Endothelial cell of umbilical vein (primary cell): ENCODE measurements around the gene TEX38. TPM values are rescaled to one million over a fixed set of nuclear protein-coding genes. Genes with fewer than 3 reads are reported as not detected.
"Not testable (repeated sequence)": the region's sequence is repeated elsewhere in the genome, so short reads cannot be mapped to it uniquely, and the experiment has no call there.

Source experiments
- BruUV-seq: library from RNA; stranded (reverse); fragments of 400-500 nt; replicated peaks from 2 replicates; lab custom pipeline; 2021; lab: Mats Ljungman, UMichigan
- CTCF ChIA-PET: fragments of 300-600, 350-600 bp; sonication (Branson Sonifier 250); formaldehyde crosslinking; loops from one replicate; lab custom pipeline; 2021; ENCODE audit warnings: antibody characterized with exemption, inconsistent platforms; lab: Charles Lee
- POLR2A ChIA-PET: fragments of 300-600, 350-600 bp; sonication (Branson Sonifier 250); formaldehyde crosslinking; loops from one replicate; lab custom pipeline; 2021; ENCODE audit warnings: antibody characterized with exemption, inconsistent platforms; lab: Charles Lee
- DNase-seq: peaks from one replicate; pipeline ENCODE4 v3.0.0-alpha.2; 2011; ENCODE audit warnings: low read depth, low spot score
- FAIRE-seq: peaks from 2 replicates; lab custom pipeline; 2011; peaks lifted over from hg19 to GRCh38; lab: Jason Lieb, UNC
- H2AFZ ChIP-seq: 2 replicates; pipeline ENCODE4 v1.6.0; 2012; ENCODE audit warnings: low read depth, low read length, control low read depth, inconsistent platforms
- H3K27ac ChIP-seq: 2 replicates; pipeline ENCODE4 v1.5.1; 2011; ENCODE audit warnings: low read depth, mild to moderate bottlenecking, control low read depth, low read length, moderate library complexity; ENCODE audit not compliant: insufficient read depth
- H3K27me3 ChIP-seq, 2 experiments: 2 replicates each; pipeline versions ENCODE4 v1.6.0 to v1.6.1; 2011; ENCODE audit warnings: low read length in 2 of 2, mixed read lengths in 1 of 2; ENCODE audit not compliant: control insufficient read depth in 2 of 2, insufficient read depth in 2 of 2
- H3K36me3 ChIP-seq, 2 experiments: 2 replicates in 1 of 2; 3 replicates in 1 of 2; pipeline ENCODE4 v1.5.1; 2011; ENCODE audit warnings: low read length in 2 of 2, mild to moderate bottlenecking in 1 of 2, moderate library complexity in 1 of 2; ENCODE audit not compliant: control insufficient read depth in 2 of 2, insufficient read depth in 2 of 2; ENCODE audit errors: extremely low read depth in 1 of 2
- H3K4me1 ChIP-seq: 3 replicates; pipeline ENCODE4 v1.5.1; 2011; ENCODE audit warnings: mild to moderate bottlenecking, low read length; ENCODE audit not compliant: control insufficient read depth, insufficient read depth; ENCODE audit errors: extremely low read depth
- H3K4me2 ChIP-seq: 2 replicates; pipeline ENCODE4 v1.6.1; 2011; ENCODE audit warnings: low read length, control low read depth, mixed read lengths; ENCODE audit not compliant: insufficient read depth
- H3K4me3 ChIP-seq, 3 experiments: fragments of 200-600 bp in 1 of 3; sonication (generic), shearing (Covaris generic) in 1 of 3; replicated peaks in 1 of 3; 2 replicates each; pipeline ENCODE4 v1.5.1; 2011 to 2016; ENCODE audit warnings: control low read depth in 3 of 3, low read length in 3 of 3, mild to moderate bottlenecking in 2 of 3, inconsistent platforms in 1 of 3, low read depth in 1 of 3, moderate library complexity in 1 of 3; ENCODE audit not compliant: insufficient read depth in 1 of 3
- H3K79me2 ChIP-seq: 2 replicates; pipeline ENCODE4 v1.6.0; 2012; ENCODE audit warnings: low read length, inconsistent platforms; ENCODE audit not compliant: control insufficient read depth, insufficient read depth
- H3K9ac ChIP-seq: replicated peaks from 2 replicates; pipeline ENCODE3; 2011; ENCODE audit warnings: low read length, control low read depth; ENCODE audit not compliant: insufficient read depth; ENCODE audit errors: extremely low read depth
- H3K9me1 ChIP-seq: replicated peaks from 3 replicates; pipeline ENCODE4 v1.6.0; 2011; ENCODE audit warnings: mild to moderate bottlenecking, low read length; ENCODE audit not compliant: control insufficient read depth, insufficient read depth; ENCODE audit errors: extremely low read depth
- H3K9me3 ChIP-seq: replicated peaks from 2 replicates; pipeline ENCODE4 v1.5.1; 2012; ENCODE audit warnings: low read length, inconsistent platforms; ENCODE audit not compliant: control insufficient read depth, insufficient read depth
- H4K20me1 ChIP-seq: replicated peaks from 2 replicates; pipeline ENCODE3; 2011; ENCODE audit warnings: mild to moderate bottlenecking, low read length; ENCODE audit not compliant: control insufficient read depth, insufficient read depth; ENCODE audit errors: extremely low read depth
- EZH2 ChIP-seq: IDR thresholded peaks from 2 replicates; pipeline ENCODE4 v1.6.1; 2012; ENCODE audit warnings: borderline replicate concordance, low read depth, mild to moderate bottlenecking, moderate library complexity, low read length, inconsistent platforms; ENCODE audit not compliant: severe bottlenecking
- FOS ChIP-seq: IDR thresholded peaks from 2 replicates; pipeline ENCODE4 v1.6.1; 2011; ENCODE audit warnings: mild to moderate bottlenecking, low read length, moderate library complexity, borderline replicate concordance; ENCODE audit not compliant: insufficient read depth
- GATA2 ChIP-seq: IDR thresholded peaks from 2 replicates; pipeline ENCODE4 v1.7.0; 2011; ENCODE audit warnings: low read depth, mild to moderate bottlenecking, moderate library complexity, mixed read lengths, low read length; ENCODE audit not compliant: insufficient read length, insufficient read depth
- POLR2AphosphoS5 ChIP-seq: IDR thresholded peaks from 2 replicates; pipeline ENCODE4 v1.6.1; 2012; ENCODE audit warnings: low read depth, mild to moderate bottlenecking, control low read depth, low read length, moderate library complexity; ENCODE audit not compliant: insufficient read depth
- dilution Hi-C: fragments of 300-500 bp; cut with MboI; formaldehyde crosslinking; loops from one replicate; pipeline ENCODE4 v1.15.0; 2019; ENCODE audit warnings: low sequenced_read_pairs; ENCODE audit not compliant: extremely low pct_ligation_motif_present
- intact Hi-C: fragments of 100-400 bp; cut with micrococcal nuclease; formaldehyde crosslinking; loops from one replicate; pipeline ENCODE4 v1.10.0; 2022
- polyA plus RNA-seq, 4 experiments: library from polyadenylated mRNA; depleted of rRNA in 3 of 4; stranded (reverse) in 3 of 4; unstranded in 1 of 4; fragments of >200 nt; gene quantifications; 2 replicates each; pipeline versions ENCODE4 v1.2.1 to v1.2.3, GENCODE V29; 2011 to 2012; ENCODE audit warnings: missing spikeins in 1 of 4
- total RNA-seq: library from RNA; stranded (reverse); gene quantifications from 2 replicates; pipeline ENCODE4 v1.2.3, GENCODE V29; 2021
- TF ChIP-seq, protein P1 (sequence below): IDR thresholded peaks from 2 replicates; pipeline ENCODE4 v1.6.1; 2011; ENCODE audit not compliant: insufficient read depth, insufficient read length

Gene TEX38
- total and polyA plus RNA-seq, 2 donors (not counting 3 experiments of a cell fraction or from before 2014, with no cell fraction given), result not detected

- H3K27me3 ChIP-seq, result no peaks in the 10 kb centered on the region
- intact Hi-C loops, result no loop called here
- no peaks in the 10 kb centered on the region for H3K9me3 ChIP-seq
- dilution Hi-C loops, result no loop called here
- H3K4me3 ChIP-seq, result no peak overlapping the region
- H3K9ac ChIP-seq, result no peak overlapping the region
- no peak overlapping the region for H2AFZ ChIP-seq
- no peak overlapping the region for H3K4me2 ChIP-seq
- no peak for DNase-seq
- H3K4me1 ChIP-seq, result no peaks in the 10 kb centered on the region
- no peaks in the 10 kb centered on the region for H4K20me1 ChIP-seq
- ChIA-PET POLR2A (no interaction called here), CTCF (no interaction called here)
- no peak overlapping the region for H3K27ac ChIP-seq
- H3K79me2 ChIP-seq, result no peaks in the 10 kb centered on the region
- no peak for TF ChIP-seq GATA2
- TF ChIP-seq FOS, result no peak
- no peak for TF ChIP-seq EZH2
- TF ChIP-seq POLR2AphosphoS5, result no peak
- TF ChIP-seq, protein P1, sequence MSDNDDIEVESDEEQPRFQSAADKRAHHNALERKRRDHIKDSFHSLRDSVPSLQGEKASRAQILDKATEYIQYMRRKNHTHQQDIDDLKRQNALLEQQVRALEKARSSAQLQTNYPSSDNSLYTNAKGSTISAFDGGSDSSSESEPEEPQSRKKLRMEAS, result no peak
- H3K36me3 ChIP-seq, result peaks cover 3 to 5% of the 10 kb centered on the region in 2 experiments
- FAIRE-seq, result no peak
- H3K9me1 ChIP-seq, result no peaks in the 10 kb centered on the region
- BruUV-seq, result no TSS peak
These were observed 12.3 kb upstream of the TEX38 start for GRCh38 chr1:46659307-46659870.

- H3K9me1 ChIP-seq, H3K4me2 ChIP-seq, H4K20me1 ChIP-seq, FAIRE-seq, BruUV-seq, POLR2A ChIA-PET, dilution Hi-C loops, H3K4me3 ChIP-seq, H3K9me3 ChIP-seq, intact Hi-C loops, H3K9ac ChIP-seq, DNase-seq, H2AFZ ChIP-seq, H3K27me3 ChIP-seq, H3K79me2 ChIP-seq, H3K4me1 ChIP-seq, CTCF ChIA-PET, H3K36me3 ChIP-seq, H3K27ac ChIP-seq: not testable (repeated sequence)
These were observed 11.5 kb upstream of the TEX38 start for GRCh38 chr1:46660116-46660515.

DNA sequence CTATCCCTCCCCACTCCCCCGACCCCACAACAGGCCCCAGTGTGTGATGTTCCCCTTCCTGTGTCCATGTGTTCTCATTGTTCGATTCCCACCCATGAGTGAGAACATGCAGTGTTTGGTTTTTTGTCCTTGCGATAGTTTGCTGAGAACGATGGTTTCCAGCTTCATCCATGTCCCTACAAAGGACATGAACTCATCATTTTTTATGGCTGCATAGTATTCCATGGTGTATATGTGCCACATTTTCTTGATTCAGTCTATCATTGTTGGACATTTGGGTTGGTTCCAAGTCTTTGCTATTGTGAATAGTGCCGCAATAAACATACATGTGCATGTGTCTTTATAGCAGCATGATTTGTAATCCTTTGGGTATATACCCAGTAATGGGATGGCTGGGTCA, 8.7 kb upstream of the TEX38 start:
- peaks cover 10% of the 10 kb centered on the region for H3K4me1 ChIP-seq
- CTCF ChIA-PET, H3K4me2 ChIP-seq, dilution Hi-C loops, H3K9ac ChIP-seq, H2AFZ ChIP-seq, H3K79me2 ChIP-seq, BruUV-seq, H3K36me3 ChIP-seq, FAIRE-seq, H3K9me3 ChIP-seq, H3K27me3 ChIP-seq, intact Hi-C loops, DNase-seq, H3K27ac ChIP-seq, H3K9me1 ChIP-seq, POLR2A ChIA-PET, H3K4me3 ChIP-seq, H4K20me1 ChIP-seq: not testable (repeated sequence)
